Osteocyte (in vitro differentiated cells): Measurements from ENCODE around the gene CLUH. TPM values are rescaled to one million over a fixed set of nuclear protein-coding genes. Genes with fewer than 3 reads are reported as not detected.
A peak's percentile ranks its signal among the peaks of the same experiment; 100 is the strongest.

ENCODE experiments used
- DNase-seq: peaks from one replicate; pipeline ENCODE4 v3.0.0; 2021; ENCODE audit warnings: mixed read lengths; ENCODE audit not compliant: unreplicated experiment; ENCODE audit errors: extremely low spot score
- H3K27ac Mint-ChIP-seq: one replicate; pipeline ENCODE4 v1.8.0; 2021; ENCODE audit warnings: mild to moderate bottlenecking, mixed read lengths; ENCODE audit not compliant: unreplicated experiment
- H3K27me3 Mint-ChIP-seq: one replicate; pipeline ENCODE4 v1.8.0; 2021; ENCODE audit warnings: mixed read lengths; ENCODE audit not compliant: unreplicated experiment
- H3K36me3 Mint-ChIP-seq: one replicate; pipeline ENCODE4 v1.8.0; 2021; ENCODE audit warnings: mixed read lengths; ENCODE audit not compliant: unreplicated experiment
- H3K4me1 Mint-ChIP-seq: one replicate; pipeline ENCODE4 v1.8.0; 2021; ENCODE audit warnings: mixed read lengths; ENCODE audit not compliant: unreplicated experiment
- H3K4me3 Mint-ChIP-seq: one replicate; pipeline ENCODE4 v1.8.0; 2021; ENCODE audit warnings: mild to moderate bottlenecking, moderate library complexity, mixed read lengths; ENCODE audit not compliant: unreplicated experiment
- H3K9me3 Mint-ChIP-seq: one replicate; pipeline ENCODE4 v1.8.0; 2021; ENCODE audit warnings: mixed read lengths; ENCODE audit not compliant: unreplicated experiment
- CTCF ChIP-seq: fragments of 200-600 bp; sonication (generic); IDR thresholded peaks from 2 replicates; pipeline ENCODE4 v1.5.0; 2021; ENCODE audit warnings: antibody characterized with exemption, mild to moderate bottlenecking, moderate library complexity
- total RNA-seq: library from RNA; stranded (reverse); gene quantifications from 2 replicates; pipeline ENCODE4 v1.2.1, GENCODE V29; 2021

Gene CLUH
- total RNA-seq, 1 donor from 2014 or later = 49.4 TPM

- H3K9me3 Mint-ChIP-seq = no peaks in the 10 kb centered on the region
- H3K4me1 Mint-ChIP-seq = peaks cover 3% of the 10 kb centered on the region
- no peak overlapping the region for H3K27ac Mint-ChIP-seq
- H3K36me3 Mint-ChIP-seq = peaks cover 3% of the 10 kb centered on the region
- no peak for TF ChIP-seq CTCF
- peak; percentile 82 for DNase-seq
- H3K27me3 Mint-ChIP-seq = no peaks in the 10 kb centered on the region
- no peak overlapping the region for H3K4me3 Mint-ChIP-seq
Observed at GRCh38 chr17:2689411-2690164, 22.0 kb downstream of the CLUH start.

GRCh38 chr17:2688351-2689342 is 22.9 kb downstream of the CLUH start:
- peak overlapping the region; percentile 13 for H3K27ac Mint-ChIP-seq
- H3K36me3 Mint-ChIP-seq = peaks cover 11% of the 10 kb centered on the region
- DNase-seq = peak; percentile 80
- no peaks in the 10 kb centered on the region for H3K27me3 Mint-ChIP-seq
- H3K4me1 Mint-ChIP-seq = peaks cover 3% of the 10 kb centered on the region
- no peak for TF ChIP-seq CTCF
- H3K4me3 Mint-ChIP-seq = no peak overlapping the region
- H3K9me3 Mint-ChIP-seq = no peaks in the 10 kb centered on the region

- TF ChIP-seq CTCF = no peak
- Mint-ChIP-seq H3K4me3 (no peak overlapping the region), H3K9me3 (no peaks in the 10 kb centered on the region), H3K4me1 (peaks cover 9% of the 10 kb centered on the region), H3K36me3 (peaks cover 24% of the 10 kb centered on the region), H3K27ac (peak overlapping the region; percentile 18), H3K27me3 (no peaks in the 10 kb centered on the region)
- DNase-seq = peak; percentile 46
Observed at GRCh38 chr17:2687074-2687418, 24.5 kb downstream of the CLUH start.

DNA sequence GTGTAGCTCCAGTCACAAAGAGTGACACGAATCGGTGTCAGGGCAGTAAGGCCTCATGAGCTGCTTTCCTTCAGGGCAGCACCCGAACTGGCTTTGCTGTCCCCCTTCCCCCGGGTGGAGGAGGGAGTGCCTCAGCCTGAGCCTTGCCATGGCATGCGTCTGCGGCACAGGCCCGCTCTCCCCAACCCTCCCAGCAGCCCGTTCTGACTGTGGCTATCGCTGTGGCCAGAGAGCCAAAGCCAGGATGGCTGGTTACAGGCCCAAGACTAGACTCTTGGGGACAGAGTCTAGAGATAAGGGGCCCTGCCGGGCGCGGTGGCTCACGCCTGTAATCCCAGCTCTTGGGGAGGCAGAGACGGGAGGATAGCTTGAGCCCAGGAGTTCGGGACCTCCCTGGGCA is 25.9 kb downstream of the CLUH start:
- H3K9me3 Mint-ChIP-seq = no peaks in the 10 kb centered on the region
- H3K27ac Mint-ChIP-seq = no peak overlapping the region
- no peaks in the 10 kb centered on the region for H3K27me3 Mint-ChIP-seq
- H3K4me1 Mint-ChIP-seq = peaks cover 16% of the 10 kb centered on the region
- TF ChIP-seq CTCF = no peak
- H3K4me3 Mint-ChIP-seq = no peak overlapping the region
- peak; percentile 82 for DNase-seq
- peaks cover 36% of the 10 kb centered on the region for H3K36me3 Mint-ChIP-seq

GRCh38 chr17:2684549-2684948 is 27.0 kb downstream of the CLUH start:
- no peak overlapping the region for H3K27ac Mint-ChIP-seq
- no peaks in the 10 kb centered on the region for H3K9me3 Mint-ChIP-seq
- H3K4me1 Mint-ChIP-seq = peaks cover 16% of the 10 kb centered on the region
- no peak for TF ChIP-seq CTCF
- peaks cover 46% of the 10 kb centered on the region for H3K36me3 Mint-ChIP-seq
- peak; percentile 62 for DNase-seq
- H3K27me3 Mint-ChIP-seq = no peaks in the 10 kb centered on the region
- H3K4me3 Mint-ChIP-seq = no peak overlapping the region
